ENCODE results near the gene SYN1.

DNA sequence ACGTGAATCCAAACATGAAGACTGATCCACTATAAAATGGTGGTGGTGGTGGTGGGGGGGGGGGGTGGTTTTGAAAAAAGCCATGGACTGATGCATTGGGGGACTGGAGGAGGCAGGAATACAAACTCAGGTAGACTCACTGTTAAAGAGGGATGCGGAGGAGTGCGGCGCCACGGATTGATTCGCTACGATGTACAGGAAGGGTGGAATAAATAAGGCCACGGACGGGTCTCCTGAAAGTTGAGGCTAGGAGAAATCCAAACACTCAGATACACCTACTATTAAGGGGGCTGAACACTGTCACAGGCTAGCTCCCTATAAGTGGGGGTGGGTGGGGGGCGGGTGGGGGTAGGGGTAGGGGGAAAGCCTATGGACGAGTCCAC is 30.1 kb upstream of the SYN1 start:
- no peak for TF ChIP-seq POLR2A (IDR thresholded peaks at IDR 0.05)
- TF ChIP-seq, protein P1, sequence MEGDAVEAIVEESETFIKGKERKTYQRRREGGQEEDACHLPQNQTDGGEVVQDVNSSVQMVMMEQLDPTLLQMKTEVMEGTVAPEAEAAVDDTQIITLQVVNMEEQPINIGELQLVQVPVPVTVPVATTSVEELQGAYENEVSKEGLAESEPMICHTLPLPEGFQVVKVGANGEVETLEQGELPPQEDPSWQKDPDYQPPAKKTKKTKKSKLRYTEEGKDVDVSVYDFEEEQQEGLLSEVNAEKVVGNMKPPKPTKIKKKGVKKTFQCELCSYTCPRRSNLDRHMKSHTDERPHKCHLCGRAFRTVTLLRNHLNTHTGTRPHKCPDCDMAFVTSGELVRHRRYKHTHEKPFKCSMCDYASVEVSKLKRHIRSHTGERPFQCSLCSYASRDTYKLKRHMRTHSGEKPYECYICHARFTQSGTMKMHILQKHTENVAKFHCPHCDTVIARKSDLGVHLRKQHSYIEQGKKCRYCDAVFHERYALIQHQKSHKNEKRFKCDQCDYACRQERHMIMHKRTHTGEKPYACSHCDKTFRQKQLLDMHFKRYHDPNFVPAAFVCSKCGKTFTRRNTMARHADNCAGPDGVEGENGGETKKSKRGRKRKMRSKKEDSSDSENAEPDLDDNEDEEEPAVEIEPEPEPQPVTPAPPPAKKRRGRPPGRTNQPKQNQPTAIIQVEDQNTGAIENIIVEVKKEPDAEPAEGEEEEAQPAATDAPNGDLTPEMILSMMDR (IDR thresholded peaks at IDR 0.05 in 4 of 5, conservative IDR thresholded peaks at IDR 0.05 in 1 of 5) = no peak
